B cell (primary cell): ENCODE data around the gene C3orf49. TPM values are rescaled to one million over a fixed set of nuclear protein-coding genes. Genes with fewer than 3 reads are reported as not detected.

ENCODE experiments used
- polyA plus RNA-seq: library from polyadenylated mRNA; depleted of rRNA; stranded (reverse); fragments of >200 nt; gene quantifications from 2 replicates; pipeline ENCODE4 v1.2.3, GENCODE V29; 2012
- total RNA-seq, 2 donors: library from RNA; stranded (reverse); fragments of 120-200 nt in 1 of 2; gene quantifications; 1 replicate in 1 of 2; 2 replicates in 1 of 2; pipeline versions ENCODE4 v1.2.3 to v1.2.4, GENCODE V29; 2013 to 2022

C3orf49 gene
- total and polyA plus RNA-seq, 2 donors (not counting 1 experiment from before 2014, with no cell fraction given): not detected

Other genes with a start within 250 kb of the C3orf49 start
- not detected in 2 replicates for gene SNTN, start 166.6 kb upstream of the C3orf49 start, total RNA-seq
- not detected in 2 replicates for gene SNTN, start 166.6 kb upstream of the C3orf49 start, polyA plus RNA-seq
- gene THOC7, start 44.5 kb downstream of the C3orf49 start, total RNA-seq: 30.5 and 31.5 TPM in 2 replicates
- gene THOC7, start 44.5 kb downstream of the C3orf49 start, polyA plus RNA-seq: 17.5 and 18.0 TPM in 2 replicates
- gene ATXN7, start 44.6 kb downstream of the C3orf49 start, total RNA-seq: 74.3 and 74.7 TPM in 2 replicates
- gene ATXN7, start 44.6 kb downstream of the C3orf49 start, polyA plus RNA-seq: 18.1 and 23.7 TPM in 2 replicates
- 1.7 TPM in 1 of 2 replicates, not detected in the other for gene SCAANT1, start 93.1 kb downstream of the C3orf49 start, total RNA-seq
- not detected in 2 replicates for gene SCAANT1, start 93.1 kb downstream of the C3orf49 start, polyA plus RNA-seq
- 63.4 and 64.7 TPM in 2 replicates for gene PSMD6, start 204.2 kb downstream of the C3orf49 start, total RNA-seq
- gene PSMD6, start 204.2 kb downstream of the C3orf49 start, polyA plus RNA-seq: 34.7 and 66.9 TPM in 2 replicates